HG02571 (cell line): ENCODE measurements around the gene KRT74.

Experiments
- ATAC-seq: cut with Tn5 transposase; IDR thresholded peaks from one replicate; pipeline ENCODE4 v1.9.1; 2021; ENCODE audit warnings: mild to moderate bottlenecking, moderate library complexity; ENCODE audit not compliant: unreplicated experiment

The KRT74 gene

DNA sequence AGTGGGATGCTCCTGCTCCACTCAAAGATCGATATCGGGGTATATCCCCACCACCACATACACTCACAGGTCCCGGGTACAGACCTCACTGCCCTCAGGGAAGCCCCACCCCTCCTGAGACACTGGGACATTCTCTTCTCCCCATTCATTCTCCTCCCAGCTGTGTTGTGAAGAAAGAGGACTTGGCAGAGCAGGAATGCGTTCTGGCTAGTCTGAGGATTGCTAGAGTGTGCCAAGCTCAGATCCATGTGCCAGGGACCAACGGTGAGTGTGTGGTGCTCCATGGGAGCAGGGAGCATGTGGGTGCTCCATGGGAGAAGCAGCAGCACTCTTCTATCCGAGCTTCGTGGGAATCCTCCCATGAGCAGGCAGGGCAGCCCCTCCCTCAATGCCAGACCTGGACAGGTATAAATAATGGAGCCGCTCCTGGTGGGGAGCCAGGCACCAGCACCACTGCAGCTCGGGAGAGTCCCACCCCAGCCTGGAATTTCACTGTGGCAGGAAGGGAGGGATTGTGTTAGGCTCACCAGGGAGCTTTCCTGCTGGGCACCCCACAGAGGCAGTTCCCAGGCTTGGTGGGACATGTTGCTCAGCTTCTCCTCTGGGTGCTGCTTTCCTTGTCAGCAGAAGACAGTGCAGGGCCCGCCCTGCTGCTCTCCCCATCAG, 51.2 kb downstream of the KRT74 start:
- ATAC-seq = no peak

- no peak for ATAC-seq
Observed at GRCh38 chr12:52521568-52522266, 51.9 kb downstream of the KRT74 start.

GRCh38 chr12:52521175-52521567, 52.5 kb downstream of the KRT74 start:
- ATAC-seq = no peak

DNA sequence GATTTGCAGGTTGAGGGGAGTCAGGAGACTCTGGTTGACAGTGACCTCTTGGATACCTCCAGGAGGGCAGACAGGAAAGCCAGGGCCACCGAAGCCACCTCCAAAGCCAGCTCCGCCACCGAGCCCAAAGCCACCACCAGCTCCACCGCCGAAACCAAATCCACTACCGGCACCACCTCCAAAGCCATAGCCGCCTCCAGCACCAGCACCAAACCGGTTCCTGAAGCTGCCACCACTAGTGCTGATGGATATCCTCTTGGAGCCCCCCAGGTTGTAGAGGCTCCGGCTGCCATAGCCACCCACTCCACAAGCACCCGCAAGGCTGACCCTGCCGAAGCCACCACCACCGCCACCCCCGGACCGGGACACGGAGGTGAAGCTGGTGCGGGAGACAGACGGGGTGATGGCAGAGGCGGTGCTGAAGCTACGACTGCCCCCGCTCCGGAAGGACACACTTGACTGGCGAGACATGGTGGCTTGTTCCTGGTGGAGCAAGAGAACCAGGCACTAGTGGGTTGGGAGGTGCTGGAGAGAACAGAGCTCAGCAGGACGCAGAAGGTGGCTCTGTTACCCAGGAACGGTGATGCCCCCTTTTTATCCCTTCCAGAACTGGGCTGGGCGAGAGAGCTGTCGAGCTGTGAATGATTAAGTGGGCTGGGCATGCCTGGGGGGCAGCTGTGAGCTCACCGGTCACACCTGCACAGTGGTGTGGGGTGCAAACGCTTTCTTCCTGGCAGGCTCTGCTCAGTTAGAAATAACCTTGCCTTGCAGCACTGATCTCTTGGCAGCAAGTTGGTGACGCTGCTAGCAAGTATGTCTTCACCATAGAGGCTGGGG, 53.6 kb downstream of the KRT74 start, which contains the start of gene KRT5:
KRT5 (minus strand) TSS at position 569 of the 837 bp plus-strand sequence; CDS start at position 471, 98 bp downstream.
- ATAC-seq = no peak

DNA sequence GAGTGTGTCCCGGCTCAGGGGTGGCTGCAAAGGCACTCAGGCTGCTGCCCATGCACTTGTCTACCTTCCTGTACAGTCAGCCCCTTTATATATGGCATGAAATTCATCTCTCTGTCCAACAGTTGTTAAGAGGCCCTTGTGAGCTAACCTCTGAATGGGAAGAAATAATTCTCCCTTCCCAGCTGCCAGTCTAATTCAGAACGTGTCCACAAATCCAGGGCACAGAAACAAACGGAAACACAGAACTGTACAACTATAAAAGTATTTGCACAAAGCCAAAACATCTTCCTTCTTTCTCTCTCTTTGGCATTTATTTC, 54.3 kb downstream of the KRT74 start:
- no peak for ATAC-seq

- no peak for ATAC-seq
Observed at GRCh38 chr12:52518574-52519386, 54.9 kb downstream of the KRT74 start.

DNA sequence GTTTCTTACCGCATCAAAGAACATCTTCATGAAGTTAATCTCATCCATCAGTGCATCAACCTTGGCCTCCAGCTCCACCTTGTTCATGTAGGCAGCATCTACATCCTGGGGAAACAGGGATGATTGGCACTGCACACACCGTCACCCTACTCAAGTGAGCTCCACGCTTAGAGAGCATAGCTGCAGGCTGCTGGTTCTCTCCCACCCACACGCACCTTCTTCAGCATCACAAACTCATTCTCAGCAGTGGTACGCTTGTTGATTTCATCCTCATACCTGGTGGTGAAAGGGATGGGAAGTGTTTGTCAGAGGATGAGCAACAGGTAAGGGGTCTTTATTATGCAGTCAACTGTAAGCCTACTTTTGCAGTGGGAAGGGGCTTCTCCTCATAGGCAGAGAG, 55.8 kb downstream of the KRT74 start:
- ATAC-seq = no peak

GRCh38 chr12:52517005-52517835, 56.4 kb downstream of the KRT74 start:
- no peak for ATAC-seq

DNA sequence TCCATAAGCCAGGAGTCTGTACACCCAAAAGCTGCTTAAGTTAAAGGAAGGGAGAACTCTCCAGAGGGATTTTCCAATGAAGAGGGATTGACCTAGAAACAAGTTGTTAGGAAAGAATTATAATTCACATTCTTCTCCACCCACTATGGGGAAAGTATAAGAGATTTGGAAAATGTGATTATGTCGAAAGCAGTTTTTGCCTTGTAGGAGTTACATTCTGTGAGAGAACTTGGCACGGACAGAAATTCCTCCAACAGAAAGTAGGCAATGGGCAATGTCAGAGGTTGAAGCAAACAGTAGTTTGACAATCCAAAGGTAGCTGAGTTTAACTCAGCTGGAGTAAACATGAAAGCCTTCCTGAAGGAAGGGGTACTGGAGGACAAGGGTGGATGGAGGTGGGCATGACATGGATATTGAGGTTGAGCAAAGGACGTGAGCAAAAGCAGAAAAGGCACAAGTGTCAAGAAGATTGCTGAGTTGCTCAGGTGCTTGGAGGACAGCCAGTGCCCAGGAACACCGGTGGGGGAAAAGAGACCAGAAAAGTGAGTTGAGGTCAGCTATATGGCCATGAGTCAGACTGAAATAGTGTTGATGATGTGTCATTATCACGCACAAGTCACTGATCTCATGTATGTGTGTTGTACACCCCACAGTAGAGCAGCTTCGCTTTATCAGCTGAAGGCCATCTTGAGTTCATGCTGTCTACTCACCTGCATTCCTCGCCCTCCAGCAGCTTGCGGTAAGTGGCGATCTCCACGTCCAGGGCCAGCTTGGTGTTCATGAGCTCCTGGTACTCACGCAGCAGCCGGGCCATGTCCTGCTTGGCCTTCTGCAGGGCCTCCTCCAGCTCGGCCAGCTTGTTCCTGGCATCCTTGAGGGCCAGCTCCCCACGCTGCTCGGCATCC, 57.5 kb downstream of the KRT74 start:
- no peak for ATAC-seq
